ENCODE measurements around the gene TRAPPC6A. TPM values are rescaled to one million over a fixed set of nuclear protein-coding genes. Genes with fewer than 3 reads are reported as not detected.
A peak's percentile ranks its signal among the peaks of the same experiment; 100 is the strongest.

TRAPPC6A gene
- total RNA-seq, 1 donor from 2014 or later, result 86.2 TPM

DNA sequence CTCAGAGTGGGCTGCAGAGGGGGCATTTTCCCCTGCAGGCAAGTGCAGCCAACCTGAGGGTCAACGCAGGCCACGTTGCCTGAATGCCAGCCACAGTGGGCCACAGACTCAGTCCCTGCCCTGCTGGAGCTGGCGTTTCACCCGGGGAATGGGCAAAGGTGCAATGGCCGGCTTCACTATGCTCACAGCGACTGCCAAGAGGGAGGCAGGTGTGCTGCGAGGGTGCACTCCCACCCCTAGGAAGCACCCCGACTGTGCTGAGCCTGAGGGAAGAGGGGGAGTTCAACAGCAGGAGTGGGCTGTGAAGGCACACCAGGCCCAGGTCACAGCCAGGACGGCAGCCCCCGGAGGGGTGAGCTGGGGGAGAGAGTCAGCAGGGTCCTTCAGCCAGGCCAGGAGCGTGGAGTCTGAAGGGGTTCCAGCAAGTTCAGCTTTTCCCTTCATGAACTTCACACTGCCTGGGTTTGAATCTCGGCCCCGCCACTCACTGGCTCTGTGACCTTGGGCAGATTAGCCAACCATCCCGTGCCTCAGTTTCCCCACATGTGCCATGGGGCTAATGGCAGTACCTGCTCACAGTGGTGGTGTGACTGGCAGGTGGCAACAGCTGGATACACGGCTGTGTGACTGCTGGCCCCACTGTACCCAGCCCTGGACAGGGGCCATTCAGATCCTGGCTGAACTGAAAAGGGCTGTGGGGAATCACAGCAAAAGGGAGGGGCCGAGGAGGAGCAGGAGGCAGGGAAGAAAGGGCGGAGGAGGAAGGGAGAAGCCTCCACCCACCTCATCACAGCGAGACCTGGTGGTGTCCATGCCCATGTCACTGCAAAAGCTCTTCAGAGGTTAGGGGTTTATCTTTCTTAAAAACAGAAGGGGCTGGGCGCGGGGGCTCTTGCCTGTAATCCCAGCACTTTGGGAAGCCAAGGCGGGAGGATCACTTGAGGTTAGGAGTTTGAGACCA, 7.6 kb downstream of the TRAPPC6A start:
- H3K27me3 Mint-ChIP-seq (ENCODE audit: unreplicated experiment), result peaks cover 12% of the 10 kb centered on the region

DNA sequence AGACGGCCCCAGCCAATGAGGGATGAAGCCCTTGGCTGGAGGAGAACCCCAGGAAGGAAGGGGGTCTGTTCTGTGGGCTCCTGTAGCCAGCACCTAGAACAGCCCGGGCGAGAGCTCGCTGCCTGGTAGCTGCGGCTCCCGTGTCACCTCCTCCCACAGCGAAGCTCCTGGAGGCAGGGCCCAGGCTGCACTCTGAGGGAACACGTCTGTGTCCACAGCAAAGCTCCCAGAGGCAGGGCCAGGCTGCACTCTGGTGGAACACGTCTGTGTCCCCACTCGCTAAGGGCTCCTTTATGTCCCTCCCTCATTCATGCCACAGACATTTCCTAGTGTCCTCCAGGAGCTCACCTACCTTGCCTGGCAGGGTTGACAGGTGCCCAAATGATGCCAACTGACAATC, 8.4 kb downstream of the TRAPPC6A start:
- H3K4me3 Mint-ChIP-seq (ENCODE audit: unreplicated experiment), result no peak overlapping the region
- DNase-seq (ENCODE audit: low spot score), result no peak
- H3K27ac Mint-ChIP-seq (ENCODE audit: unreplicated experiment), result peak overlapping the region; percentile 99
- peaks cover 13% of the 10 kb centered on the region for H3K27me3 Mint-ChIP-seq (ENCODE audit: unreplicated experiment)
- H3K4me1 Mint-ChIP-seq (ENCODE audit: unreplicated experiment), result peaks cover 59% of the 10 kb centered on the region
- peaks cover 8% of the 10 kb centered on the region for H3K36me3 Mint-ChIP-seq (ENCODE audit: low read depth, unreplicated experiment)
- TF ChIP-seq, protein P1, sequence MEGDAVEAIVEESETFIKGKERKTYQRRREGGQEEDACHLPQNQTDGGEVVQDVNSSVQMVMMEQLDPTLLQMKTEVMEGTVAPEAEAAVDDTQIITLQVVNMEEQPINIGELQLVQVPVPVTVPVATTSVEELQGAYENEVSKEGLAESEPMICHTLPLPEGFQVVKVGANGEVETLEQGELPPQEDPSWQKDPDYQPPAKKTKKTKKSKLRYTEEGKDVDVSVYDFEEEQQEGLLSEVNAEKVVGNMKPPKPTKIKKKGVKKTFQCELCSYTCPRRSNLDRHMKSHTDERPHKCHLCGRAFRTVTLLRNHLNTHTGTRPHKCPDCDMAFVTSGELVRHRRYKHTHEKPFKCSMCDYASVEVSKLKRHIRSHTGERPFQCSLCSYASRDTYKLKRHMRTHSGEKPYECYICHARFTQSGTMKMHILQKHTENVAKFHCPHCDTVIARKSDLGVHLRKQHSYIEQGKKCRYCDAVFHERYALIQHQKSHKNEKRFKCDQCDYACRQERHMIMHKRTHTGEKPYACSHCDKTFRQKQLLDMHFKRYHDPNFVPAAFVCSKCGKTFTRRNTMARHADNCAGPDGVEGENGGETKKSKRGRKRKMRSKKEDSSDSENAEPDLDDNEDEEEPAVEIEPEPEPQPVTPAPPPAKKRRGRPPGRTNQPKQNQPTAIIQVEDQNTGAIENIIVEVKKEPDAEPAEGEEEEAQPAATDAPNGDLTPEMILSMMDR (IDR thresholded peaks at IDR 0.05; ENCODE audit: unreplicated experiment), result no peak
- no peaks in the 10 kb centered on the region for H3K9me3 Mint-ChIP-seq (ENCODE audit: unreplicated experiment)

More for the DNA sequence above, 7.6 kb downstream of the TRAPPC6A start:
- Mint-ChIP-seq H3K27ac (ENCODE audit: unreplicated experiment) (peak overlapping the region; percentile 99), H3K36me3 (ENCODE audit: low read depth, unreplicated experiment) (peaks cover 10% of the 10 kb centered on the region), H3K4me3 (ENCODE audit: unreplicated experiment) (peak overlapping the region; percentile 69), H3K4me1 (ENCODE audit: unreplicated experiment) (peaks cover 60% of the 10 kb centered on the region), H3K9me3 (ENCODE audit: unreplicated experiment) (no peaks in the 10 kb centered on the region)
- DNase-seq (ENCODE audit: low spot score), result no peak
- TF ChIP-seq, protein P1 (IDR thresholded peaks at IDR 0.05; ENCODE audit: unreplicated experiment), result no peak

DNA sequence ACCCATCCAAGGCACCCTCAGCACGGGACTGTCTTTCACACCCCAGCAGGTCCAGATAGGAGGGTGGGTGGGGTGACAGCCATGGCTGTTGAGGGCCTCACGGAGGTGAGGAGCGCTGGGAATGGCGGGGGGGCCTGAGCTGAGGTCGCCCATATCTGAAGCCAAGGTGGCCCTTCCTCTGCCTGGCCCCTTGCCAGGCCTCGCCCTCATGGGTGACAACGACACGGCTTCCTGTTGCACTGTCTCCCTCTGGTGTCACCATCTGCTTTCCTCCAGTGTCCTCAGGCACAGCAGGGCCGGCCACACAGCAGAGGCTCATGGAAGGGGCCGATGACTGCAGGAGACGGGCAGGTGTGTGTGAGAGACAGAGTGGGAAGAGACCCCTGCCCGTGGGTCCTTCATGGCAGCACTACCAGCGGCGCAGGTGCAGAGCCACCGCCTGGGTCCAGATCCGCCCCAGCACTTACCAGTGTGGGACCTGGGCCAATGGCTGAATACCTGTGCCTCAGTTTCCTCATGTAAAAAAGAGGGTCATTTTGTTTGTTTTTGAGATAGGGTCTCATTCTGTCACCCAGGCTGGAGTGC, 9.2 kb downstream of the TRAPPC6A start:
- H3K27me3 Mint-ChIP-seq (ENCODE audit: unreplicated experiment), result peaks cover 13% of the 10 kb centered on the region
- peaks cover 55% of the 10 kb centered on the region for H3K4me1 Mint-ChIP-seq (ENCODE audit: unreplicated experiment)
- peaks cover 8% of the 10 kb centered on the region for H3K36me3 Mint-ChIP-seq (ENCODE audit: low read depth, unreplicated experiment)
- no peak overlapping the region for H3K27ac Mint-ChIP-seq (ENCODE audit: unreplicated experiment)
- TF ChIP-seq, protein P1 (IDR thresholded peaks at IDR 0.05; ENCODE audit: unreplicated experiment), result no peak
- no peak for DNase-seq (ENCODE audit: low spot score)
- no peaks in the 10 kb centered on the region for H3K9me3 Mint-ChIP-seq (ENCODE audit: unreplicated experiment)
- H3K4me3 Mint-ChIP-seq (ENCODE audit: unreplicated experiment), result no peak overlapping the region

DNA sequence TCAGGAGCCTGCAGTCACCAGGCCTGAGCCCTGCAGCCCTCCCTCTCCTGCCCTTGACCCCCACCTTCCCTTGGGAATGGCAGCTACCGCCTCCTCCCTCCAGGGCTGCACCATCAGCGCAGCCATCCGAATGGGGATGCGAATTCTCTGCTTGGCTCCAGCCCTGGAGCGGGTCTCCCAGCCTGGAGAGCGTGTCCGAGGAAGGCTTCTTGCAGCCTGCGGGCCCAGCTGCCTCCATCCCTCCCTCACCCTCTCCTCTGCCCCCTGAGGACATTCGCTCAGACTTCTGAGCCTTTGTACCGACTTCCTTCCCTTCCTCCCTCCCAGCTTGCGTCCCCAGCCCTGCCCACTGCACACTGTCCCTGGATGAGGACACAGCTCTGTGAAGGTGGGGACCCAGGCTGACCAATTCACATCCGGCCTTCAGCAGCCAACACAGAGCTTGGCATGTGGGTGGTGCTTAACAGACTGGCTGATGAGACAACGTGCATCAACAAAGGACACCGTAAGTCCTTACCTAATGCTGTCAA, 11.2 kb downstream of the TRAPPC6A start:
- DNase-seq (ENCODE audit: low spot score), result no peak
- Mint-ChIP-seq H3K9me3 (ENCODE audit: unreplicated experiment) (no peaks in the 10 kb centered on the region), H3K27me3 (ENCODE audit: unreplicated experiment) (peaks cover 13% of the 10 kb centered on the region), H3K4me1 (ENCODE audit: unreplicated experiment) (peaks cover 42% of the 10 kb centered on the region), H3K36me3 (ENCODE audit: low read depth, unreplicated experiment) (peaks cover 8% of the 10 kb centered on the region), H3K4me3 (ENCODE audit: unreplicated experiment) (no peak overlapping the region), H3K27ac (ENCODE audit: unreplicated experiment) (peak overlapping the region; percentile 90)
- TF ChIP-seq, protein P1 (IDR thresholded peaks at IDR 0.05; ENCODE audit: unreplicated experiment), result no peak
